HG03039 (cell line): ENCODE results near the gene APC.

Experiments used
- ATAC-seq: cut with Tn5 transposase; IDR thresholded peaks from one replicate; pipeline ENCODE4 v1.9.1; 2021; ENCODE audit warnings: mild to moderate bottlenecking, moderate library complexity; ENCODE audit not compliant: unreplicated experiment

The APC gene

GRCh38 chr5:112892776-112893175, 155.1 kb downstream of the APC start:
- no peak for ATAC-seq

DNA sequence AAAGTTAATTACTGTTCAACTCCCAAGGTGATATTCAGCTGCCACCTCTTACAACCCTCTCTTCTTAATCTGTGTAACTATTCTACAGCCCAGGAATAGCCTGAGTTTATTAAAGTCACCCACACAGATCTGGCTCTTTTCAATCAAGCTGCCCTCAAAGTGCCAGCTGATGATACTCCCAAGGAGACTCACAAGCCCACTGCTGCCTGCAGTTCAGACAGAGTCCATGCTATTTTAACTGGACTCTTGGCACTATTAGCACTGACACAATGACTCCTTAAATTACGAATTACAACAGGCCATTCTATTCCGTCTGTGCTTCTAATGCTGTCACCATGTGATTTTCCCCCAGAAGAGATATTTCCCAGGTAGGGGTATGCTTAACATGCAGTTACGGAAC, 158.0 kb downstream of the APC start:
- ATAC-seq = no peak
